SU-DHL-6 (cell line): Measurements from ENCODE around the gene EFNA5.
A peak's percentile ranks its signal among the peaks of the same experiment; 100 is the strongest.

Experiments used
- H2AFZ ChIP-seq: fragments of 200-600 bp; sonication (generic); 2 replicates; pipeline ENCODE4 v1.6.1; 2014; ENCODE audit warnings: low read depth, mild to moderate bottlenecking, moderate library complexity, mixed read lengths, antibody characterized with exemption, low read length; ENCODE audit not compliant: severe bottlenecking
- H3F3A ChIP-seq: fragments of 200-600 bp; shearing (Covaris generic); 2 replicates; pipeline ENCODE4 v1.6.0; 2016; ENCODE audit warnings: antibody characterized with exemption, mild to moderate bottlenecking; ENCODE audit not compliant: insufficient read depth
- H3K27ac ChIP-seq: fragments of 200-600 bp; sonication (generic); 2 replicates; pipeline ENCODE4 v1.5.1; 2016; ENCODE audit warnings: low read depth, mild to moderate bottlenecking, low read length, moderate library complexity, mixed read lengths
- H3K27me3 ChIP-seq: fragments of 200-600 bp; sonication (generic), shearing (Covaris generic); 2 replicates; pipeline ENCODE4 v1.6.0; 2014; ENCODE audit warnings: mild to moderate bottlenecking, low read length
- H3K36me3 ChIP-seq: fragments of 200-600 bp; sonication (generic); 2 replicates; pipeline ENCODE4 v1.6.1; 2014; ENCODE audit warnings: mild to moderate bottlenecking, low read length, mixed read lengths
- H3K4me2 ChIP-seq: fragments of 300-600, 200-600 bp; shearing (Covaris generic), sonication (generic); 2 replicates; pipeline ENCODE4 v1.6.0; 2014; ENCODE audit warnings: low read length, low read depth, mild to moderate bottlenecking; ENCODE audit not compliant: poor library complexity, severe bottlenecking
- H3K4me3 ChIP-seq: fragments of 200-600 bp; sonication (generic); 2 replicates; pipeline ENCODE4 v1.5.1; 2014; ENCODE audit warnings: antibody characterized with exemption, low read length, mild to moderate bottlenecking, mixed read lengths; ENCODE audit not compliant: insufficient read depth, poor library complexity, severe bottlenecking
- H3K79me2 ChIP-seq: fragments of 200-600 bp; sonication (generic); 2 replicates; pipeline ENCODE4 v1.6.1; 2014; ENCODE audit warnings: mild to moderate bottlenecking, low read length, moderate library complexity; ENCODE audit not compliant: insufficient read depth
- H3K9ac ChIP-seq: fragments of 200-600 bp; sonication (generic); 2 replicates; pipeline ENCODE4 v1.7.0; 2014; ENCODE audit warnings: mild to moderate bottlenecking, low read length
- H3K9me2 ChIP-seq: fragments of 200-600 bp; sonication (generic); replicated peaks from 2 replicates; pipeline ENCODE4 v1.6.1; 2014; ENCODE audit warnings: low read length; ENCODE audit not compliant: insufficient read depth
- H3K9me3 ChIP-seq: fragments of 200-600 bp; sonication (generic); 2 replicates; pipeline ENCODE4 v1.6.1; 2014; ENCODE audit warnings: low read length, mixed read lengths; ENCODE audit not compliant: insufficient read depth
- H4K20me1 ChIP-seq: fragments of 200-600 bp; sonication (generic); 2 replicates; pipeline ENCODE4 v1.6.1; 2014; ENCODE audit warnings: low read depth, mild to moderate bottlenecking, antibody characterized with exemption, low read length, moderate library complexity, mixed read lengths
- EZH2phosphoT487 ChIP-seq: fragments of 200-600 bp; sonication (generic), shearing (Covaris generic); conservative IDR thresholded peaks from 2 replicates; pipeline ENCODE4 v1.6.1; 2018; ENCODE audit warnings: mild to moderate bottlenecking, antibody characterized with exemption, low read length, moderate library complexity, mixed read lengths
- TF ChIP-seq, protein P1 (sequence below): fragments of 200-600 bp; sonication (generic); IDR thresholded peaks from one replicate; pipeline ENCODE4 v1.5.1; 2017; ENCODE audit warnings: antibody characterized with exemption, mild to moderate bottlenecking, low read length, moderate library complexity; ENCODE audit not compliant: insufficient read depth, poor library complexity, severe bottlenecking

The EFNA5 gene

GRCh38 chr5:107518190-107518589 is 152.5 kb downstream of the EFNA5 start:
- Histone ChIP-seq H2AFZ (no peak overlapping the region), H3K27ac (no peak overlapping the region), H3K36me3 (no peaks in the 10 kb centered on the region), H4K20me1 (no peaks in the 10 kb centered on the region), H3K4me3 (no peak overlapping the region), H3K4me2 (no peak overlapping the region), H3K27me3 (no peaks in the 10 kb centered on the region), H3K9ac (no peak overlapping the region), H3F3A (peaks cover 15% of the 10 kb centered on the region), H3K79me2 (no peaks in the 10 kb centered on the region), H3K9me3 (no peaks in the 10 kb centered on the region), H3K9me2 (no peaks in the 10 kb centered on the region)
- no peak for TF ChIP-seq EZH2phosphoT487

- H3K4me2 ChIP-seq, result peak overlapping the region; percentile 27
- no peak overlapping the region for H3K9ac ChIP-seq
- no peaks in the 10 kb centered on the region for H3K9me3 ChIP-seq
- H4K20me1 ChIP-seq, result no peaks in the 10 kb centered on the region
- no peak overlapping the region for H3K4me3 ChIP-seq
- H3K27ac ChIP-seq, result no peak overlapping the region
- H2AFZ ChIP-seq, result no peak overlapping the region
- no peaks in the 10 kb centered on the region for H3K79me2 ChIP-seq
- H3K27me3 ChIP-seq, result no peaks in the 10 kb centered on the region
- H3K9me2 ChIP-seq, result no peaks in the 10 kb centered on the region
- no peaks in the 10 kb centered on the region for H3K36me3 ChIP-seq
- peaks cover 22% of the 10 kb centered on the region for H3F3A ChIP-seq
- TF ChIP-seq, protein P1, sequence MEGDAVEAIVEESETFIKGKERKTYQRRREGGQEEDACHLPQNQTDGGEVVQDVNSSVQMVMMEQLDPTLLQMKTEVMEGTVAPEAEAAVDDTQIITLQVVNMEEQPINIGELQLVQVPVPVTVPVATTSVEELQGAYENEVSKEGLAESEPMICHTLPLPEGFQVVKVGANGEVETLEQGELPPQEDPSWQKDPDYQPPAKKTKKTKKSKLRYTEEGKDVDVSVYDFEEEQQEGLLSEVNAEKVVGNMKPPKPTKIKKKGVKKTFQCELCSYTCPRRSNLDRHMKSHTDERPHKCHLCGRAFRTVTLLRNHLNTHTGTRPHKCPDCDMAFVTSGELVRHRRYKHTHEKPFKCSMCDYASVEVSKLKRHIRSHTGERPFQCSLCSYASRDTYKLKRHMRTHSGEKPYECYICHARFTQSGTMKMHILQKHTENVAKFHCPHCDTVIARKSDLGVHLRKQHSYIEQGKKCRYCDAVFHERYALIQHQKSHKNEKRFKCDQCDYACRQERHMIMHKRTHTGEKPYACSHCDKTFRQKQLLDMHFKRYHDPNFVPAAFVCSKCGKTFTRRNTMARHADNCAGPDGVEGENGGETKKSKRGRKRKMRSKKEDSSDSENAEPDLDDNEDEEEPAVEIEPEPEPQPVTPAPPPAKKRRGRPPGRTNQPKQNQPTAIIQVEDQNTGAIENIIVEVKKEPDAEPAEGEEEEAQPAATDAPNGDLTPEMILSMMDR, result no peak
- TF ChIP-seq EZH2phosphoT487, result no peak
These were observed 153.3 kb downstream of the EFNA5 start for GRCh38 chr5:107517185-107518033.

DNA sequence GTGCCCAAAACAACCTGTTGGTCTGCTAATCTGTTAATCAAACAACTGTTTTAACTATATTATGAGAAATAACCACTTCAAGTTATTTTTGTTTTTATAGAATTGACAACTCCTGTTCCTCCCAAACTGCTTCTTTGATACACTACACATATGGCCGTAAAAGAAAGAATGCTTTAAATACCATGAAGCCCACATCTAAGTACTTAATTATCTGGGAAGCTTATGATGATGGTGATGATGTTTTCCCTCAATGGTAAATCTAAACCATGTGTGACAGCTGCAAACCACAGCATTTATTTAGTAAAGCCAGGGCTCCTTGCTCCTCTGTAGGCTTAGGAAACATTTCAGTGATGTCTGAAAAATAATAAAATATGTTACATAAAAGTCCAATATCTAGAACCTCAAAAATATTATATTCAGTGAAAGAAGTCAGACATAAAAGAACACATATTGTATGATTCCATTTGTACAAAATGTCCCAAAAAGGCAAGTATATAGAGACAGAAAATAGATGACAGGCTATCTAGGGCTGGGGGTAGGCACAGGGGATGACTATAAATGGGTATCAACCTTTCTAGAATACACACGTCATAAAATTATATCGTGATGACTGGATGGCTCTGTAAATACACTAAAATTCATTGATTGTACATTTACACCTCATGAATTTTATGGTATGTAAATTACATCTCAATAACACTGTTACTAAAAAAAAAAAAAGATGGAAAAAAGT is 154.1 kb downstream of the EFNA5 start:
- no peaks in the 10 kb centered on the region for H3K27me3 ChIP-seq
- no peaks in the 10 kb centered on the region for H3K36me3 ChIP-seq
- H4K20me1 ChIP-seq, result no peaks in the 10 kb centered on the region
- no peaks in the 10 kb centered on the region for H3K9me2 ChIP-seq
- H2AFZ ChIP-seq, result no peak overlapping the region
- H3K4me2 ChIP-seq, result peak overlapping the region; percentile 27
- no peak overlapping the region for H3K9ac ChIP-seq
- peaks cover 28% of the 10 kb centered on the region for H3F3A ChIP-seq
- no peak overlapping the region for H3K4me3 ChIP-seq
- no peaks in the 10 kb centered on the region for H3K79me2 ChIP-seq
- TF ChIP-seq, protein P1, result no peak
- TF ChIP-seq EZH2phosphoT487, result no peak
- H3K9me3 ChIP-seq, result no peaks in the 10 kb centered on the region
- H3K27ac ChIP-seq, result 0 out of 2 replicates have a peak overlapping the region, but pooled peaks have one; percentile 8
